ENCODE measurements around the gene NPHP1.
"Not testable (repeated sequence)": the region's sequence is repeated elsewhere in the genome, so short reads cannot be mapped to it uniquely, and the experiment has no call there.

NPHP1 gene

GRCh38 chr2:110204408-110205385 is at the start of gene NPHP1:
Gene NPHP1, minus strand, starts transcription at chr2:110205013. Its CDS starts 45 bp downstream, at chr2:110204968.
- peak; percentile 82 for DNase-seq

GRCh38 chr2:110248081-110248795 is 43.4 kb upstream of the NPHP1 start:
- not testable (repeated sequence) for DNase-seq

- DNase-seq, result not testable (repeated sequence)
Measured at GRCh38 chr2:110245488-110246435, 40.9 kb upstream of the NPHP1 start.

- not testable (repeated sequence) for DNase-seq
Measured at GRCh38 chr2:110243283-110243682, 38.5 kb upstream of the NPHP1 start.

GRCh38 chr2:110234514-110234913 is 29.7 kb upstream of the NPHP1 start:
- DNase-seq, result not testable (repeated sequence)

GRCh38 chr2:110229886-110230285 is 25.1 kb upstream of the NPHP1 start:
- not testable (repeated sequence) for DNase-seq

GRCh38 chr2:110222626-110223025 is 17.8 kb upstream of the NPHP1 start:
- not testable (repeated sequence) for DNase-seq

GRCh38 chr2:110221938-110222337 is 17.1 kb upstream of the NPHP1 start:
- no peak for DNase-seq

GRCh38 chr2:110220190-110220564 is 15.4 kb upstream of the NPHP1 start:
- no peak for DNase-seq

- no peak for DNase-seq
Measured at GRCh38 chr2:110219496-110220189, 14.8 kb upstream of the NPHP1 start.

- DNase-seq, result not testable (repeated sequence)
Measured at GRCh38 chr2:110218889-110219288, 14.1 kb upstream of the NPHP1 start.

GRCh38 chr2:110216803-110217202 is 12.0 kb upstream of the NPHP1 start:
- DNase-seq, result no peak

- DNase-seq, result no peak
Measured at GRCh38 chr2:110216199-110216598, 11.4 kb upstream of the NPHP1 start.

GRCh38 chr2:110215566-110216158 is 10.8 kb upstream of the NPHP1 start:
- DNase-seq, result no peak

GRCh38 chr2:110215091-110215490 is 10.3 kb upstream of the NPHP1 start:
- no peak for DNase-seq

- not testable (repeated sequence) for DNase-seq
Measured at GRCh38 chr2:110213522-110213921, 8.7 kb upstream of the NPHP1 start.

- peak; percentile 73 for DNase-seq
Measured at GRCh38 chr2:110211938-110212858, 7.4 kb upstream of the NPHP1 start, which contains the start of gene MTLN. Gene MTLN, minus strand, starts transcription at chr2:110212547. Its CDS starts 22 bp downstream, at chr2:110212525.

- DNase-seq, result no peak
Measured at GRCh38 chr2:110205660-110206455, 1.0 kb upstream of the NPHP1 start.

GRCh38 chr2:110198016-110198415 is 6.8 kb downstream of the NPHP1 start:
- DNase-seq, result no peak

All from CD4-positive, alpha-beta T cell treated with Interleukin-17A for 4 hours (primary cell).